Transverse colon (tissue), 4 donors: ENCODE data around the gene JPH3. TPM values are rescaled to one million over a fixed set of nuclear protein-coding genes. Genes with fewer than 3 reads are reported as not detected.

Source experiments
- DNase-seq: peaks from one replicate; pipeline ENCODE4 v3.0.0-alpha.2; 2019
- H3K27ac ChIP-seq, 4 donors: fragments of 200-600 bp; sonication (generic); 2 replicates each; pipeline ENCODE4 v1.5.1; 2016 to 2018; ENCODE audit warnings: inconsistent platforms in 4 of 4
- H3K27me3 ChIP-seq: fragments of 200-600 bp; sonication (generic); 2 replicates; pipeline ENCODE4 v1.5.1; 2017; ENCODE audit warnings: inconsistent platforms
- H3K36me3 ChIP-seq, 4 donors: fragments of 200-600 bp; sonication (generic); 2 replicates each; pipeline ENCODE4 v1.5.1; 2017 to 2019; ENCODE audit warnings: inconsistent platforms in 4 of 4
- H3K4me1 ChIP-seq, 4 donors: fragments of 200-600 bp; sonication (generic); 2 replicates each; pipeline ENCODE4 v1.5.1; 2017 to 2020; ENCODE audit warnings: inconsistent platforms in 4 of 4
- H3K4me3 ChIP-seq, 4 donors: fragments of 200-600 bp; sonication (generic); 1 replicate in 1 of 4; 2 replicates in 3 of 4; pipeline versions ENCODE4 v1.5.1 to v1.6.1; 2017 to 2019; ENCODE audit warnings: inconsistent platforms in 4 of 4
- H3K9me3 ChIP-seq, 2 donors: fragments of 200-600 bp; sonication (generic); 2 replicates each; pipeline ENCODE4 v1.5.1; 2017 to 2019; ENCODE audit warnings: inconsistent platforms in 2 of 2
- EP300 ChIP-seq: sonication (generic); formaldehyde crosslinking; IDR thresholded peaks from one replicate; pipeline ENCODE4 v1.6.1; 2017; ENCODE audit warnings: antibody characterized with exemption, low read depth
- POLR2A ChIP-seq: fragments of 450-650 bp; IDR thresholded peaks from one replicate; pipeline ENCODE4 v1.6.1; 2016; ENCODE audit warnings: antibody characterized with exemption, mild to moderate bottlenecking, moderate library complexity
- POLR2AphosphoS5 ChIP-seq, 3 donors: sonication (generic); formaldehyde crosslinking; IDR thresholded peaks; one replicate each; pipeline ENCODE4 v1.6.1; 2016; ENCODE audit warnings: antibody characterized with exemption in 3 of 3
- WGBS, 2 donors: methylation state at CpG; one replicate each; pipeline ENCODE4 v1.1.5; 2018; ENCODE audit warnings: low coverage in 1 of 2; 5-methylcytosine and 5-hydroxymethylcytosine counted together
- in situ Hi-C, 4 donors: fragments of 200-750 bp; cut with MboI; loops; one replicate each; pipeline versions ENCODE4 v1.15.0 to v1.15.1; 2017; ENCODE audit warnings: low sequenced_read_pairs in 3 of 4, low pct_ligation_motif_present in 1 of 4, low pct_unique_long_range_greater_than_20kb in 1 of 4
- intact Hi-C: fragments of 100-400 bp; cut with DNase I; formaldehyde crosslinking; loops from one replicate; pipeline ENCODE4 v1.15.1; 2023; ENCODE audit warnings: low total_unique reads
- total RNA-seq, 4 donors: library from RNA; depleted of rRNA; stranded (reverse); fragments of >200 nt; gene quantifications; one replicate each; pipeline ENCODE4 v1.1.0, GENCODE V29; 2016
- TF ChIP-seq, protein P1 (sequence below), 5 experiments: fragments of 200-600 bp in 3 of 5; fragments of 450-650 bp in 2 of 5; sonication (generic) in 3 of 5; IDR thresholded peaks; 1 replicate in 2 of 5; 2 replicates in 3 of 5; pipeline ENCODE4 v1.5.1; 2016 to 2017; ENCODE audit warnings: antibody characterized with exemption in 5 of 5, inconsistent platforms in 3 of 5, mild to moderate bottlenecking in 2 of 5, moderate library complexity in 1 of 5

The JPH3 gene
- total RNA-seq, 4 donors from 2014 or later = 0.32 to 5.2 (median 0.41) TPM; not detected in 1

DNA sequence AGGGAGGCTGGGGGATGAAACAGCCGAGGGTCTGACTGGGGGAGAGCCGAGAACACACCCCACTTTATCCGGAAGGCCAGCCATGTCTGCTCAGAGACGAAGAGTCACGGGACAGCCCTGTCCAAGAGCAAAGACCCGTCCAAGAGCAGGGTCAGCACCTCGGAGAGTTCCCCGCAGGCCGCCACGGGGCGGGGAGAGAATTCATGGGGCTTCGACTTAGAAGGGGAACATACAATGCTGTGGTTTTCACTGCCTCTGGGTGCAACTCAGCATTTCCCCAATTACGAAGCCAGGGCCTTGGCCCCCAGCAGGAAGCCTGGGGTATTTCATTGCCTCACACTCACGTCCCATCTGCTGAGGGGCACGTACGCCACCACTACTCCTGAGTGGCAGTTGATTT, 59.3 kb downstream of the JPH3 start:
- Histone ChIP-seq H3K27ac (no peak overlapping the region), H3K9me3 (no peaks in the 10 kb centered on the region), H3K27me3 (peaks cover 7% of the 10 kb centered on the region), H3K36me3 (no peaks in the 10 kb centered on the region), H3K4me3 (no peak overlapping the region), H3K4me1 (no peaks in the 10 kb centered on the region)
- 23% methylated on average over 7 of the region's 16 CpGs; no CpG with 5 or more reads in 1 of the 2 donors for WGBS, 2 donors
- in situ Hi-C loops = no loop called here
- intact Hi-C loops = no loop called here
- no peak for TF ChIP-seq EP300
- TF ChIP-seq, protein P1, sequence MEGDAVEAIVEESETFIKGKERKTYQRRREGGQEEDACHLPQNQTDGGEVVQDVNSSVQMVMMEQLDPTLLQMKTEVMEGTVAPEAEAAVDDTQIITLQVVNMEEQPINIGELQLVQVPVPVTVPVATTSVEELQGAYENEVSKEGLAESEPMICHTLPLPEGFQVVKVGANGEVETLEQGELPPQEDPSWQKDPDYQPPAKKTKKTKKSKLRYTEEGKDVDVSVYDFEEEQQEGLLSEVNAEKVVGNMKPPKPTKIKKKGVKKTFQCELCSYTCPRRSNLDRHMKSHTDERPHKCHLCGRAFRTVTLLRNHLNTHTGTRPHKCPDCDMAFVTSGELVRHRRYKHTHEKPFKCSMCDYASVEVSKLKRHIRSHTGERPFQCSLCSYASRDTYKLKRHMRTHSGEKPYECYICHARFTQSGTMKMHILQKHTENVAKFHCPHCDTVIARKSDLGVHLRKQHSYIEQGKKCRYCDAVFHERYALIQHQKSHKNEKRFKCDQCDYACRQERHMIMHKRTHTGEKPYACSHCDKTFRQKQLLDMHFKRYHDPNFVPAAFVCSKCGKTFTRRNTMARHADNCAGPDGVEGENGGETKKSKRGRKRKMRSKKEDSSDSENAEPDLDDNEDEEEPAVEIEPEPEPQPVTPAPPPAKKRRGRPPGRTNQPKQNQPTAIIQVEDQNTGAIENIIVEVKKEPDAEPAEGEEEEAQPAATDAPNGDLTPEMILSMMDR (IDR thresholded peaks at IDR 0.05) = no peak
- TF ChIP-seq POLR2A = no peak
- no peak for TF ChIP-seq POLR2AphosphoS5 (IDR thresholded peaks at IDR 0.05)
- DNase-seq = peak; percentile 18

DNA sequence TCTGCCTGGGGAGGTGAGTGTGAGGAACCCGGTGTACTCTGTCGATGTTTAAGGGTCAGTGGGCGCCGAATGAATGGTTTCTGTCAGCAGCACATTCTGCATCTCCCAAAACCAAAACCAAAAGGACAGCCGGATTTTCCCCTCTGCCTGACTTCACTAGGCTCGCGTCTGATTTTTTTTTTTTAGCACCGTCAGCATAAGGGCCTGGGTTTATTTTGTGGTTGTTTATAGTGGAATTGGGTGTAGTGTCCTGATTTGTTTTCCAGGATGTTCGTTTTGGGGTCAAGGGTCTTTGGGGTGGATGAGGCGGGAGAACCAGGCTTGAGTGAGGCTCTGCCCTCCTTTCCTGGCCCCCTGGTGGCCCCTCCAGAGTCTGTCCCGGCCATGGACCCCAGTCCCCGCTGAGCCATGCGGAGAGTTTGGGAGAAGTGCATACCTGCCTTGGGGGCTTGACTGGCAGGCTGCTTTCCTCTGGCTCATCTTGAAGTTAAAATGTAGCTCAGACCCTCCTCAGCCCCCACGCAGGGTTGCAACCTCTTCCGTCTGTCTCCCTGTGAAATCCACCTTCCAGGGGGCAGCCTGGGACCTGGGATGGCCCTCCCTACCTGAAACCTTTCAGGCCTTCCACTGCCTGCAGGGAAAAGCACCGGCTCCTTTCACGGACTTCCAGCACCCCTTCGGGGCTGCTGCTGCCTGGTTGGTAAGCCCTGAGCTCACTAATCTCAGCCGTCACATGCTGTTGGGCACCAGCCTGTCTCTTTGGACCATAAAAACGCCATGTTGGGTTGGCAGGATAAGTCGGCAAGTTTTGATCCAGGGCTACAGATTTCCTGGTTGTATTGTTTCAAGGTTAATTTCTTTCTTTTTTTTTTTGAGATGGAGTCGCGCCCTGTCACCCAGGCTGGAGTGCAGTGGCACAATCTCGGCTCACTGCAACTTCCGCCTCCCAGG, 60.2 kb downstream of the JPH3 start:
- H3K27me3 ChIP-seq = peaks cover 7% of the 10 kb centered on the region
- in situ Hi-C loops = no loop called here
- no peak for DNase-seq

DNA sequence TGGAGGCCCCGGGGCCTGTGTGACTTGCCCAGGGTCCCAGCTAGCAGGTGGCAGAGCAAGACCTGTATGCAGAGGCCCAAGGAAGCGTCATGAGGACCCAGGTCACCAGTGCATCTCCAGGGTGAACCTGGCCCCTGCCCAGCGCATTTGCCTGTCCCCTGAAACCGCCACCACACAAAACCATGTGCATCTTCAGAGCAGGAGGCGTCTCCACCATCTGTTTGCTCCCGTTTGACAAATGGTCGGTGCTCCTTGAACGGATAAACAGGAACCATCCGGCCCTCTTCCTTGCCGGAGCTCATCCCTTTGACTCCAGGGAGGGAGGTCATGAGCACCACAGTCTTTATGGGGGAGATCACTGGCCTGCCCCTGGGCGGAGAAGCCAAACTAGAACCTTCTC, 62.5 kb downstream of the JPH3 start:
- Histone ChIP-seq H3K4me1 (no peaks in the 10 kb centered on the region), H3K4me3 (no peak overlapping the region), H3K9me3 (no peaks in the 10 kb centered on the region), H3K27ac (no peak overlapping the region), H3K27me3 (peaks cover 6% of the 10 kb centered on the region), H3K36me3 (no peaks in the 10 kb centered on the region)
- no peak for DNase-seq
- intact Hi-C loops = no loop called here
- 79% methylated on average over 9 of the region's 11 CpGs; no CpG with 5 or more reads in 1 of the 2 donors for WGBS, 2 donors
- in situ Hi-C loops = no loop called here
- TF ChIP-seq EP300 (no peak), POLR2AphosphoS5 (IDR thresholded peaks at IDR 0.05) (no peak), POLR2A (no peak)
- TF ChIP-seq, protein P1 (IDR thresholded peaks at IDR 0.05) = no peak

More for the DNA sequence above, 60.2 kb downstream of the JPH3 start:
- intact Hi-C loops = no loop called here
- Histone ChIP-seq H3K36me3 (no peaks in the 10 kb centered on the region), H3K9me3 (no peaks in the 10 kb centered on the region), H3K4me1 (no peaks in the 10 kb centered on the region), H3K27ac (no peak overlapping the region), H3K4me3 (no peak overlapping the region)
- TF ChIP-seq POLR2A (no peak), EP300 (no peak), POLR2AphosphoS5 (IDR thresholded peaks at IDR 0.05) (no peak)
- TF ChIP-seq, protein P1 (IDR thresholded peaks at IDR 0.05) = no peak
- 53 to 64% methylated on average over 11 to 25 of the region's 25 CpGs for WGBS, 2 donors

DNA sequence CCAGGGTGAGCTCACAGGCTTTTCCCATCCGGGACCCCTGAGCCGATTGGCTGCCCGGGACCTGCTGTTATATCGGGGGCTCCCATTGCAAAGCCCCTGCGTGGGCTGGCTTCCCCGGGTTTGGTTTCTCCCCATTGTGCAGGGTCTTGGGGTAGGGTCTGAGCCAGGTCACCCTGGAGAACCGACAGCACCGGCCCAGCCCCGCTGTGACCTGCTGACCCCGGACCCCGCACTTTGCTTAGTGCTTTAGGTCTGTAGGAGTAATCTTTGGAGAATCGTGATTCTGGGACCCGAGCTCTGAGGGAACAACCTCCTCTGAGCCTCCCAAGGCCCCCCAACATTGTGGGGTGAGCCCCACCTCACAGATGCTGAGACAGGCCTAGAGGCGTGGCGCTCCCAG, 62.9 kb downstream of the JPH3 start:
- H3K27ac ChIP-seq = no peak overlapping the region
- in situ Hi-C loops = no loop called here
- H3K27me3 ChIP-seq = peaks cover 2% of the 10 kb centered on the region
- WGBS, 2 donors = 86% methylated on average over 15 of the region's 15 CpGs; no CpG with 5 or more reads in 1 of the 2 donors
- TF ChIP-seq POLR2A (no peak), EP300 (no peak), POLR2AphosphoS5 (IDR thresholded peaks at IDR 0.05) (no peak)
- TF ChIP-seq, protein P1 (IDR thresholded peaks at IDR 0.05) = no peak
- DNase-seq = no peak
- H3K4me3 ChIP-seq = no peak overlapping the region
- intact Hi-C loops = no loop called here
- no peaks in the 10 kb centered on the region for H3K4me1 ChIP-seq
- H3K36me3 ChIP-seq = no peaks in the 10 kb centered on the region
- H3K9me3 ChIP-seq = no peaks in the 10 kb centered on the region
